ACC112 (cell line): ENCODE measurements around the gene SPRYD3.
"Not testable (repeated sequence)": the region's sequence is repeated elsewhere in the genome, so short reads cannot be mapped to it uniquely, and the experiment has no call there.

Source experiments
- H2AFZ ChIP-seq: fragments of 200-600 bp; sonication (generic); one replicate; pipeline ENCODE4 v1.6.0; 2017; ENCODE audit warnings: antibody characterized with exemption, low read length; ENCODE audit not compliant: unreplicated experiment
- H3K27ac ChIP-seq: fragments of 200-600 bp; sonication (generic); 2 replicates; pipeline ENCODE4 v1.5.1; 2014; ENCODE audit warnings: low read depth, mild to moderate bottlenecking, antibody characterized with exemption, low read length, moderate library complexity
- H3K27me3 ChIP-seq: fragments of 200-600 bp; sonication (generic); 2 replicates; pipeline ENCODE4 v1.6.1; 2014; ENCODE audit warnings: mild to moderate bottlenecking, antibody characterized with exemption, low read length, moderate library complexity, mixed read lengths; ENCODE audit not compliant: insufficient read depth
- H3K36me3 ChIP-seq: fragments of 200-600 bp; sonication (generic); 2 replicates; pipeline ENCODE4 v1.6.1; 2016; ENCODE audit warnings: mild to moderate bottlenecking, antibody characterized with exemption, low read length, moderate library complexity, mixed read lengths; ENCODE audit not compliant: insufficient read depth
- H3K4me1 ChIP-seq: fragments of 200-600 bp; sonication (generic); one replicate; pipeline ENCODE4 v1.6.1; 2016; ENCODE audit warnings: low read length, mixed read lengths; ENCODE audit not compliant: insufficient read depth, unreplicated experiment, control insufficient read depth
- H3K4me3 ChIP-seq: fragments of 200-600 bp; sonication (generic); 2 replicates; pipeline ENCODE4 v1.5.1; 2014; ENCODE audit warnings: mild to moderate bottlenecking, low read depth, low read length
- H3K79me2 ChIP-seq: fragments of 200-600 bp; sonication (generic); one replicate; pipeline ENCODE4 v1.6.0; 2016; ENCODE audit warnings: low read length; ENCODE audit not compliant: control insufficient read depth, unreplicated experiment, insufficient read depth

Gene SPRYD3

GRCh38 chr12:53095596-53095895 lies 16.4 kb upstream of the SPRYD3 start:
- H3K79me2 ChIP-seq, H2AFZ ChIP-seq, H3K27me3 ChIP-seq, H3K36me3 ChIP-seq, H3K4me3 ChIP-seq: not testable (repeated sequence)
- H3K4me1 ChIP-seq: peaks cover 17% of the 10 kb centered on the region
- H3K27ac ChIP-seq: peak overlapping the region; percentile 89

- H3K36me3 ChIP-seq, H3K27me3 ChIP-seq, H2AFZ ChIP-seq, H3K79me2 ChIP-seq, H3K4me3 ChIP-seq, H3K27ac ChIP-seq: not testable (repeated sequence)
- peaks cover 17% of the 10 kb centered on the region for H3K4me1 ChIP-seq
These were observed 15.8 kb upstream of the SPRYD3 start for GRCh38 chr12:53094796-53095595.

- Histone ChIP-seq H3K4me3 (no peak overlapping the region), H3K79me2 (no peaks in the 10 kb centered on the region), H3K4me1 (peaks cover 17% of the 10 kb centered on the region), H3K27ac (no peak overlapping the region), H3K36me3 (no peaks in the 10 kb centered on the region), H2AFZ (no peak overlapping the region), H3K27me3 (no peaks in the 10 kb centered on the region)
These were observed 15.2 kb upstream of the SPRYD3 start for GRCh38 chr12:53094394-53094787.

- Histone ChIP-seq H3K27me3 (no peaks in the 10 kb centered on the region), H3K36me3 (no peaks in the 10 kb centered on the region), H3K4me1 (peaks cover 14% of the 10 kb centered on the region), H3K4me3 (no peak overlapping the region), H3K27ac (no peak overlapping the region), H3K79me2 (no peaks in the 10 kb centered on the region), H2AFZ (no peak overlapping the region)
These were observed 14.7 kb upstream of the SPRYD3 start for GRCh38 chr12:53093777-53094393.

- H3K4me1 ChIP-seq: peaks cover 14% of the 10 kb centered on the region
- H2AFZ ChIP-seq: no peak overlapping the region
- no peak overlapping the region for H3K4me3 ChIP-seq
- no peak overlapping the region for H3K27ac ChIP-seq
- H3K36me3 ChIP-seq: no peaks in the 10 kb centered on the region
- no peaks in the 10 kb centered on the region for H3K27me3 ChIP-seq
- no peaks in the 10 kb centered on the region for H3K79me2 ChIP-seq
These were observed 12.6 kb upstream of the SPRYD3 start for GRCh38 chr12:53091756-53092155.

- Histone ChIP-seq H3K79me2 (no peaks in the 10 kb centered on the region), H3K27me3 (no peaks in the 10 kb centered on the region)
These were observed 11.4 kb upstream of the SPRYD3 start for GRCh38 chr12:53090554-53090953.

GRCh38 chr12:53090105-53090504 lies 10.9 kb upstream of the SPRYD3 start:
- Histone ChIP-seq H3K4me3 (no peak overlapping the region), H2AFZ (no peak overlapping the region), H3K27me3 (no peaks in the 10 kb centered on the region), H3K4me1 (peaks cover 8% of the 10 kb centered on the region), H3K36me3 (no peaks in the 10 kb centered on the region), H3K79me2 (no peaks in the 10 kb centered on the region), H3K27ac (no peak overlapping the region)

More at GRCh38 chr12:53090554-53090953, 11.4 kb upstream of the SPRYD3 start:
- H3K27ac ChIP-seq: no peak overlapping the region
- H3K4me3 ChIP-seq: no peak overlapping the region
- no peak overlapping the region for H2AFZ ChIP-seq
- H3K36me3 ChIP-seq: no peaks in the 10 kb centered on the region
- peaks cover 8% of the 10 kb centered on the region for H3K4me1 ChIP-seq

- Histone ChIP-seq H3K36me3 (no peaks in the 10 kb centered on the region), H3K4me3 (no peak overlapping the region), H3K79me2 (no peaks in the 10 kb centered on the region), H3K27ac (no peak overlapping the region), H3K4me1 (no peaks in the 10 kb centered on the region), H2AFZ (no peak overlapping the region), H3K27me3 (no peaks in the 10 kb centered on the region)
These were observed 7.2 kb upstream of the SPRYD3 start for GRCh38 chr12:53086361-53086760.

- Histone ChIP-seq H3K27me3 (no peaks in the 10 kb centered on the region), H3K4me1 (peaks cover 17% of the 10 kb centered on the region), H3K4me3 (no peak overlapping the region), H3K27ac (no peak overlapping the region), H3K36me3 (no peaks in the 10 kb centered on the region), H2AFZ (no peak overlapping the region), H3K79me2 (peaks cover 9% of the 10 kb centered on the region)
These were observed 3.5 kb upstream of the SPRYD3 start for GRCh38 chr12:53082637-53083175.

GRCh38 chr12:53078425-53079225 lies 565 bp downstream of the SPRYD3 start:
- no peaks in the 10 kb centered on the region for H3K27me3 ChIP-seq
- peak overlapping the region; percentile 94 for H3K27ac ChIP-seq
- H2AFZ ChIP-seq: peak overlapping the region; percentile 55
- H3K36me3 ChIP-seq: no peaks in the 10 kb centered on the region
- H3K79me2 ChIP-seq: peaks cover 15% of the 10 kb centered on the region
- peaks cover 17% of the 10 kb centered on the region for H3K4me1 ChIP-seq
- H3K4me3 ChIP-seq: peak overlapping the region; percentile 88
